A549 treated with Mapracorat at 1 μM for 4 hours (cell line): ENCODE data around the gene TAF15. TPM values are rescaled to one million over a fixed set of nuclear protein-coding genes. Genes with fewer than 3 reads are reported as not detected.

ENCODE experiments used
- total RNA-seq: library from RNA; stranded (reverse); fragments of 200-300 nt; extraction: Qiagen RNA extraction; gene quantifications from 5 replicates; pipeline ENCODE4 v1.2.3, GENCODE V29; 2022

The TAF15 gene
- 197 to 220 TPM (median 203 TPM) in 5 replicates for total RNA-seq

GRCh38 chr17:35808962-35809854 lies at the start of gene TAF15:
Gene TAF15, plus strand, starts transcription at chr17:35809484. Its CDS starts 86 bp downstream, at chr17:35809570.

GRCh38 chr17:35760587-35760986 lies 48.7 kb upstream of the TAF15 start, which contains the start of gene C17orf50:
Gene C17orf50, plus strand, starts transcription at chr17:35760887. Its CDS starts 55 bp downstream, at chr17:35760942.

GRCh38 chr17:35795007-35795870 lies 14.0 kb upstream of the TAF15 start, which contains the start of gene MMP28:
Gene MMP28, minus strand, starts transcription at chr17:35795641. Its CDS starts 264 bp downstream, at chr17:35795377.

GRCh38 chr17:35868737-35869136 lies 59.5 kb downstream of the TAF15 start, which contains the start of gene HEATR9:
Gene HEATR9, minus strand, starts transcription at chr17:35868891. Its CDS starts 149 bp downstream, at chr17:35868742.

GRCh38 chr17:35879773-35880654 lies 70.7 kb downstream of the TAF15 start, which contains the start of gene CCL5:
Gene CCL5, minus strand, starts transcription at chr17:35880360.

Other genes starting within 250 kb of the TAF15 start
- gene SLFN14, start 248.7 kb upstream of the TAF15 start, total RNA-seq: not detected in 5 replicates
- 7.1 to 8.2 TPM (median 7.9 TPM) in 5 replicates for gene PEX12, start 230.9 kb upstream of the TAF15 start, total RNA-seq
- gene AP2B1, start 222.2 kb upstream of the TAF15 start, total RNA-seq: 120 to 149 TPM (median 133 TPM) in 5 replicates
- gene RASL10B, start 77.8 kb upstream of the TAF15 start, total RNA-seq: 0.07 to 0.14 TPM (median 0.13 TPM) in 5 replicates
- gene GAS2L2, start 56.2 kb upstream of the TAF15 start, total RNA-seq: 0.04 to 0.08 TPM (median 0.08 TPM) in 5 replicates
- 0.21 to 0.59 TPM (median 0.34 TPM) in 4 of 5 replicates, not detected in the other for gene C17orf50, start 48.6 kb upstream of the TAF15 start, total RNA-seq
- 4.5 to 8.7 TPM (median 7.5 TPM) in 5 replicates for gene MMP28, start 13.8 kb upstream of the TAF15 start, total RNA-seq
- gene HEATR9, start 59.4 kb downstream of the TAF15 start, total RNA-seq: not detected in 5 replicates
- gene CCL5, start 70.9 kb downstream of the TAF15 start, total RNA-seq: 1.1 to 1.5 TPM (median 1.2 TPM) in 5 replicates
- 2.7 to 3.9 TPM (median 3.1 TPM) in 5 replicates for gene RDM1, start 121.3 kb downstream of the TAF15 start, total RNA-seq
- gene LYZL6, start 134.2 kb downstream of the TAF15 start, total RNA-seq: not detected in 5 replicates
- not detected in 5 replicates for gene CCL16, start 172.0 kb downstream of the TAF15 start, total RNA-seq
- not detected in 5 replicates for gene CCL14, start 177.2 kb downstream of the TAF15 start, total RNA-seq
- gene CCL15, start 192.1 kb downstream of the TAF15 start, total RNA-seq: not detected in 5 replicates
- not detected in 5 replicates for gene CCL23, start 208.5 kb downstream of the TAF15 start, total RNA-seq